Measurements from ENCODE around the gene ACBD7.

The ACBD7 gene

DNA sequence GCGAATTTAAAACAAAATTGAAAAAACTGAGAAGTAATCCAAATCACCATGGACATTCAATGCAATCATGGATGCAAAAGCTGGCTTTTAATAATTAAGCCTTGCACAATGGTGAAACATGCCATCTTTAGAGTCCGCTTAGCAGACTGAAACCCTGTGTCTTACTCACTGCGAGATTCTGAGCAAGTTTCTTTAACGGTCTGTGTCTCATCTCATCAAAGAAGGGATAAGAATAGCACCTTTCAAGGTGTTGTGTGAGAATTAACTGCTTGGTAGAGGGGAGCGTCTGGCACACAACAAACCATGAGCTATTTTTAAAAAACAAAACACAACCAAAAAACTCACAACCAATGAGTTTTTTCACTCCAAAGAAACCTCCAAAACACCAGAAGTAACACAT lies 21.4 kb downstream of the ACBD7 start:
- no peak overlapping the region for H4K91ac ChIP-seq (ENCODE audit: low read length)
- H3K4me3 ChIP-seq (ENCODE audit: insufficient read depth in 1 of 2, low read depth in 1 of 2, low read length in 2 of 2) = no peak overlapping the region
- H3K4me2 ChIP-seq (ENCODE audit: low read length, poor library complexity, severe bottlenecking) = no peak overlapping the region
- H3K14ac ChIP-seq (ENCODE audit: low read length in 2 of 2) = no peak overlapping the region
- no peaks in the 10 kb centered on the region for H3K27me3 ChIP-seq (ENCODE audit: control insufficient read depth in 1 of 2, insufficient read depth in 1 of 2, low read length in 2 of 2)
- H3K79me1 ChIP-seq (replicated peaks; ENCODE audit: low read length, poor library complexity, severe bottlenecking) = no peaks in the 10 kb centered on the region
- no peak overlapping the region for H2BK5ac ChIP-seq (ENCODE audit: low read depth, low read length, poor library complexity, severe bottlenecking)
- H3K18ac ChIP-seq (ENCODE audit: low read depth in 1 of 2, low read length in 2 of 2) = no peak overlapping the region
- no peak overlapping the region for H2BK12ac ChIP-seq (ENCODE audit: low read length in 2 of 2)
- no peak overlapping the region for H4K8ac ChIP-seq (ENCODE audit: low read length)
- no peak overlapping the region for H3K23ac ChIP-seq (ENCODE audit: low read length in 2 of 2)
- H3K4ac ChIP-seq (ENCODE audit: low read depth in 1 of 2, low read length in 2 of 2) = no peak overlapping the region
- H3K9me3 ChIP-seq (ENCODE audit: control insufficient read depth, low read length) = peaks cover 10% of the 10 kb centered on the region
- H3K9ac ChIP-seq (ENCODE audit: low read length) = no peak overlapping the region
- no peaks in the 10 kb centered on the region for H3K36me3 ChIP-seq (ENCODE audit: control insufficient read depth in 1 of 2, insufficient read depth in 2 of 2, low read depth in 1 of 2, low read length in 2 of 2)
- no peaks in the 10 kb centered on the region for H3K4me1 ChIP-seq (ENCODE audit: control insufficient read depth, insufficient read depth, low read depth, low read length)
- no peak overlapping the region for H2BK15ac ChIP-seq (ENCODE audit: low read depth, poor library complexity, severe bottlenecking)
- WGBS = 81% methylated on average over 5 of the region's 5 CpGs
- no peak overlapping the region for H2AK5ac ChIP-seq (ENCODE audit: low read length, severe bottlenecking)
- H3K27ac ChIP-seq (ENCODE audit: low read length, poor library complexity, severe bottlenecking) = no peak overlapping the region
- no peak overlapping the region for H2AFZ ChIP-seq (ENCODE audit: low read depth, low read length)
- no peak for DNase-seq
- no peak overlapping the region for H2BK120ac ChIP-seq (ENCODE audit: low read depth, low read length)

DNA sequence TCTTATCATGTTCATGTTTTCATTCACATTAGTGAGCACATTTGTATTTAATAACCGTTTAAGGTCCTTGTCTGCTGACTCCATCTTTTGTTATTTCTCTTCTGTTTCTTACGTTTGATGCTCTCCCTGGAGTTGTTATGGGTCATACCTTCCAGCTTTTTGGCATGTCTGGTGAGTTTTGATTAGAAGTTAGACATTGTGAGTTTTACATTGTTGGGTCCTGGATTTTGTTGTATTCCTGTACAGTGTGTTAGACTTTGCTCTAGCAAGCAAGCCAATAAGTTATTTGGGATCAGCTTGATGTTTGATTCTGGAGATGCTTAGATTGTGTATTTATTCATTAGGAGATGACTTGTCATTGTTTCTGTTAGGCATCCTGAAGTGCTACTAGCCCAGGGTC lies 27.9 kb downstream of the ACBD7 start:
- whole genome bisulfite sequencing = 85% methylated on average over 2 of the region's 2 CpGs
- no peak overlapping the region for H3K18ac ChIP-seq (ENCODE audit: low read depth in 1 of 2, low read length in 2 of 2)
- no peak for DNase-seq
- H2AK5ac ChIP-seq (ENCODE audit: low read length, severe bottlenecking) = no peak overlapping the region
- H2BK120ac ChIP-seq (ENCODE audit: low read depth, low read length) = no peak overlapping the region
- no peak overlapping the region for H3K4ac ChIP-seq (ENCODE audit: low read depth in 1 of 2, low read length in 2 of 2)
- no peak overlapping the region for H2BK15ac ChIP-seq (ENCODE audit: low read depth, poor library complexity, severe bottlenecking)
- H3K23ac ChIP-seq (ENCODE audit: low read length in 2 of 2) = no peak overlapping the region
- no peak overlapping the region for H3K4me3 ChIP-seq (ENCODE audit: insufficient read depth in 1 of 2, low read depth in 1 of 2, low read length in 2 of 2)
- no peak overlapping the region for H3K4me2 ChIP-seq (ENCODE audit: low read length, poor library complexity, severe bottlenecking)
- no peaks in the 10 kb centered on the region for H3K4me1 ChIP-seq (ENCODE audit: control insufficient read depth, insufficient read depth, low read depth, low read length)
- no peak overlapping the region for H2BK5ac ChIP-seq (ENCODE audit: low read depth, low read length, poor library complexity, severe bottlenecking)
- no peak overlapping the region for H3K27ac ChIP-seq (ENCODE audit: low read length, poor library complexity, severe bottlenecking)
- no peak overlapping the region for H2BK12ac ChIP-seq (ENCODE audit: low read length in 2 of 2)
- no peaks in the 10 kb centered on the region for H3K36me3 ChIP-seq (ENCODE audit: control insufficient read depth in 1 of 2, insufficient read depth in 2 of 2, low read depth in 1 of 2, low read length in 2 of 2)
- H3K79me1 ChIP-seq (replicated peaks; ENCODE audit: low read length, poor library complexity, severe bottlenecking) = no peaks in the 10 kb centered on the region
- peaks cover 16% of the 10 kb centered on the region for H3K9me3 ChIP-seq (ENCODE audit: control insufficient read depth, low read length)
- no peak overlapping the region for H3K9ac ChIP-seq (ENCODE audit: low read length)
- no peaks in the 10 kb centered on the region for H3K27me3 ChIP-seq (ENCODE audit: control insufficient read depth in 1 of 2, insufficient read depth in 1 of 2, low read length in 2 of 2)
- no peak overlapping the region for H3K14ac ChIP-seq (ENCODE audit: low read length in 2 of 2)
- no peak overlapping the region for H4K8ac ChIP-seq (ENCODE audit: low read length)
- H4K91ac ChIP-seq (ENCODE audit: low read length) = no peak overlapping the region
- no peak overlapping the region for H2AFZ ChIP-seq (ENCODE audit: low read depth, low read length)

DNA sequence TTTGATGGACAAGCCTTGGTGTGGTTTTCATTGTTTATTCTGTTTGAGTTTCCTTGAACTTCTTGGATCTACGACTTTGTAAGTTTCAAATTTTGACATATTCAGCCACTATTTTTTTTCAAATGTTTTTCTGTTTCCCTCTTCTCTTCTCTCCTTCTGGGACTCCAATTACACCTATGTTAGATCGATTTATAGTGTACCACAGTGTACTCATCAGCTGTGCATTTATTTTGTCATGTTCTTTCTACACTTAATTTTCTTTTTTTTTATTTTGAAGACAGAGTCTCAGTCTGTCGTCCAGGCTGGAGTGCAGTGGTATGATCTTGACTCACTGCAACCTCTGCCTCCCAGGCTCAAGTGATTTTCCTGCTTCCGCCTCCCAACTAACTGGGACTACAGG lies 28.7 kb downstream of the ACBD7 start:
- no peak for DNase-seq
- Histone ChIP-seq H3K27me3 (ENCODE audit: control insufficient read depth in 1 of 2, insufficient read depth in 1 of 2, low read length in 2 of 2) (no peaks in the 10 kb centered on the region), H3K23ac (ENCODE audit: low read length in 2 of 2) (no peak overlapping the region), H3K4me2 (ENCODE audit: low read length, poor library complexity, severe bottlenecking) (no peak overlapping the region), H2BK5ac (ENCODE audit: low read depth, low read length, poor library complexity, severe bottlenecking) (no peak overlapping the region), H3K27ac (ENCODE audit: low read length, poor library complexity, severe bottlenecking) (no peak overlapping the region), H2BK15ac (ENCODE audit: low read depth, poor library complexity, severe bottlenecking) (no peak overlapping the region), H3K9ac (ENCODE audit: low read length) (no peak overlapping the region), H3K14ac (ENCODE audit: low read length in 2 of 2) (no peak overlapping the region), H3K9me3 (ENCODE audit: control insufficient read depth, low read length) (peaks cover 9% of the 10 kb centered on the region), H3K4me3 (ENCODE audit: insufficient read depth in 1 of 2, low read depth in 1 of 2, low read length in 2 of 2) (no peak overlapping the region), H2AFZ (ENCODE audit: low read depth, low read length) (no peak overlapping the region), H3K36me3 (ENCODE audit: control insufficient read depth in 1 of 2, insufficient read depth in 2 of 2, low read depth in 1 of 2, low read length in 2 of 2) (no peaks in the 10 kb centered on the region), H3K79me1 (replicated peaks; ENCODE audit: low read length, poor library complexity, severe bottlenecking) (no peaks in the 10 kb centered on the region), H2BK12ac (ENCODE audit: low read length in 2 of 2) (no peak overlapping the region), H3K4me1 (ENCODE audit: control insufficient read depth, insufficient read depth, low read depth, low read length) (no peaks in the 10 kb centered on the region), H4K8ac (ENCODE audit: low read length) (no peak overlapping the region), H3K4ac (ENCODE audit: low read depth in 1 of 2, low read length in 2 of 2) (no peak overlapping the region), H3K18ac (ENCODE audit: low read depth in 1 of 2, low read length in 2 of 2) (no peak overlapping the region), H2BK120ac (ENCODE audit: low read depth, low read length) (no peak overlapping the region), H4K91ac (ENCODE audit: low read length) (no peak overlapping the region), H2AK5ac (ENCODE audit: low read length, severe bottlenecking) (no peak overlapping the region)
- WGBS = 83% methylated on average over 3 of the region's 4 CpGs

DNA sequence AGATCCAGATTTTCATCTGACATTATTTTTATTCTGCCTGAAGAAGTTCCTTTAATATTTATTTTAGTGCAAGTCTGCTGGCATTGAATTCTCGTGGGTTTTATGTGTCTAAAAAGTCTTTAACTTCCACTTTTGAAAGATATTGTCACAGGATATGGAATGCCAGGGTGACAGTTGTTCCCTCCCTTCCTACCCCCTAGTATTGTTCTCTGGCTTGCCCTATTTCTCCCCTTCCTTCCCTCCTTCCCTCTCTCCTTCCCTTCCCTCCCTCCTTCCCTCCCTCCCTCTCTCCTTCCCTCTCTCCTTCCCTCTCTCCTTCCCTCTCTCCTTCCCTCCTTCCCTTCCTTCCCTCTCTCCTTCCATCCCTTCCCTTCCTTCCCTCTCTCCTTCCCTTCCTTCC lies 29.9 kb downstream of the ACBD7 start:
- no peak overlapping the region for H2AK5ac ChIP-seq (ENCODE audit: low read length, severe bottlenecking)
- H2BK5ac ChIP-seq (ENCODE audit: low read depth, low read length, poor library complexity, severe bottlenecking) = no peak overlapping the region
- H3K4ac ChIP-seq (ENCODE audit: low read depth in 1 of 2, low read length in 2 of 2) = no peak overlapping the region
- no peak overlapping the region for H3K14ac ChIP-seq (ENCODE audit: low read length in 2 of 2)
- no peaks in the 10 kb centered on the region for H3K4me1 ChIP-seq (ENCODE audit: control insufficient read depth, insufficient read depth, low read depth, low read length)
- WGBS = 100% methylated on average over 1 of the region's 1 CpG
- H3K9me3 ChIP-seq (ENCODE audit: control insufficient read depth, low read length) = peaks cover 8% of the 10 kb centered on the region
- H3K27ac ChIP-seq (ENCODE audit: low read length, poor library complexity, severe bottlenecking) = no peak overlapping the region
- H3K4me3 ChIP-seq (ENCODE audit: insufficient read depth in 1 of 2, low read depth in 1 of 2, low read length in 2 of 2) = no peak overlapping the region
- H2AFZ ChIP-seq (ENCODE audit: low read depth, low read length) = no peak overlapping the region
- H2BK15ac ChIP-seq (ENCODE audit: low read depth, poor library complexity, severe bottlenecking) = no peak overlapping the region
- H3K23ac ChIP-seq (ENCODE audit: low read length in 2 of 2) = no peak overlapping the region
- H3K36me3 ChIP-seq (ENCODE audit: control insufficient read depth in 1 of 2, insufficient read depth in 2 of 2, low read depth in 1 of 2, low read length in 2 of 2) = no peaks in the 10 kb centered on the region
- H2BK120ac ChIP-seq (ENCODE audit: low read depth, low read length) = no peak overlapping the region
- no peak for DNase-seq
- H2BK12ac ChIP-seq (ENCODE audit: low read length in 2 of 2) = no peak overlapping the region
- no peak overlapping the region for H4K8ac ChIP-seq (ENCODE audit: low read length)
- H3K4me2 ChIP-seq (ENCODE audit: low read length, poor library complexity, severe bottlenecking) = no peak overlapping the region
- no peaks in the 10 kb centered on the region for H3K79me1 ChIP-seq (replicated peaks; ENCODE audit: low read length, poor library complexity, severe bottlenecking)
- no peak overlapping the region for H3K9ac ChIP-seq (ENCODE audit: low read length)
- no peaks in the 10 kb centered on the region for H3K27me3 ChIP-seq (ENCODE audit: control insufficient read depth in 1 of 2, insufficient read depth in 1 of 2, low read length in 2 of 2)
- H4K91ac ChIP-seq (ENCODE audit: low read length) = no peak overlapping the region
- no peak overlapping the region for H3K18ac ChIP-seq (ENCODE audit: low read depth in 1 of 2, low read length in 2 of 2)
